HG03025 (cell line): ENCODE data around the gene TTC13.

Experiments used
- ATAC-seq: cut with Tn5 transposase; IDR thresholded peaks from one replicate; pipeline ENCODE4 v1.9.1; 2021; ENCODE audit warnings: mild to moderate bottlenecking, moderate library complexity; ENCODE audit not compliant: unreplicated experiment, low FRiP score

The TTC13 gene

GRCh38 chr1:230877924-230878590 is 100.6 kb downstream of the TTC13 start:
- no peak for ATAC-seq

- no peak for ATAC-seq
Measured at GRCh38 chr1:230877146-230877923, 101.3 kb downstream of the TTC13 start.

- ATAC-seq, result no peak
Measured at GRCh38 chr1:230876660-230877059, 102.0 kb downstream of the TTC13 start.

GRCh38 chr1:230875370-230875769 is 103.3 kb downstream of the TTC13 start:
- ATAC-seq, result no peak

- no peak for ATAC-seq
Measured at GRCh38 chr1:230870916-230871315, 107.7 kb downstream of the TTC13 start.

GRCh38 chr1:230869500-230869899 is 109.2 kb downstream of the TTC13 start:
- ATAC-seq, result no peak

- peak; percentile 48 for ATAC-seq
Measured at GRCh38 chr1:230868736-230869385, 109.8 kb downstream of the TTC13 start.

GRCh38 chr1:230867903-230868735 is 110.5 kb downstream of the TTC13 start, which contains the start of gene C1orf198:
Gene C1orf198, minus strand, starts transcription at chr1:230868521. Its CDS starts 9 bp downstream, at chr1:230868512.
- ATAC-seq, result peak; percentile 80

- no peak for ATAC-seq
Measured at GRCh38 chr1:230867101-230867902, 111.4 kb downstream of the TTC13 start.

GRCh38 chr1:230866171-230867070 is 112.2 kb downstream of the TTC13 start:
- ATAC-seq, result no peak

- no peak for ATAC-seq
Measured at GRCh38 chr1:230865062-230865817, 113.4 kb downstream of the TTC13 start.

- ATAC-seq, result no peak
Measured at GRCh38 chr1:230864441-230864840, 114.2 kb downstream of the TTC13 start.

- no peak for ATAC-seq
Measured at GRCh38 chr1:230863449-230863848, 115.2 kb downstream of the TTC13 start.

- ATAC-seq, result no peak
Measured at GRCh38 chr1:230861970-230862595, 116.6 kb downstream of the TTC13 start.

- no peak for ATAC-seq
Measured at GRCh38 chr1:230861489-230861888, 117.2 kb downstream of the TTC13 start.

GRCh38 chr1:230860617-230861384 is 117.9 kb downstream of the TTC13 start:
- no peak for ATAC-seq
